H1 (cell line): Measurements from ENCODE around the gene TTC22. TPM values are rescaled to one million over a fixed set of nuclear protein-coding genes. Genes with fewer than 3 reads are reported as not detected.

Experiments
- POLR2AphosphoS5 ChIP-seq: IDR thresholded peaks from 2 replicates; pipeline ENCODE4 v1.6.1; 2011; ENCODE audit warnings: low read depth, low read length
- RAD21 ChIP-seq, 2 experiments: IDR thresholded peaks in 1 of 2; conservative IDR thresholded peaks in 1 of 2; 2 replicates each; pipeline ENCODE4 v1.6.1; 2011; ENCODE audit warnings: low read depth in 2 of 2, low read length in 2 of 2, improper control_type of control experiment in 1 of 2, inconsistent platforms in 1 of 2, mild to moderate bottlenecking in 1 of 2, moderate library complexity in 1 of 2
- SRF ChIP-seq: IDR thresholded peaks from 2 replicates; pipeline ENCODE4 v1.6.1; 2011; ENCODE audit warnings: mild to moderate bottlenecking, low read depth, low read length, moderate library complexity
- polyA plus RNA-seq, 7 experiments: library from polyadenylated mRNA; depleted of rRNA in 3 of 7; stranded (reverse) in 5 of 7; unstranded in 2 of 7; fragments of >200 nt in 5 of 7; fragments of 200-250 nt in 2 of 7; gene quantifications; 1 replicate in 5 of 7; 2 replicates in 1 of 7; 4 replicates in 1 of 7; pipeline versions ENCODE4 v1.2.1 to v1.2.3, GENCODE V29; 2011 to 2013; ENCODE audit warnings: missing spikeins in 2 of 7, mixed read lengths in 2 of 7
- total RNA-seq: library from RNA; stranded (reverse); fragmentation: NEBNext Ultra II Directional; extraction: Animal tissue kit (Norgen Biotek cat#: 25700); gene quantifications from 2 replicates; pipeline ENCODE4 v1.2.1, GENCODE V29; 2021

The TTC22 gene
- total and polyA plus RNA-seq, 2 of the 8 experiments (the other 6 are each of a cell fraction or from before 2014, with no cell fraction given), result 1.00 to 1.6 TPM

DNA sequence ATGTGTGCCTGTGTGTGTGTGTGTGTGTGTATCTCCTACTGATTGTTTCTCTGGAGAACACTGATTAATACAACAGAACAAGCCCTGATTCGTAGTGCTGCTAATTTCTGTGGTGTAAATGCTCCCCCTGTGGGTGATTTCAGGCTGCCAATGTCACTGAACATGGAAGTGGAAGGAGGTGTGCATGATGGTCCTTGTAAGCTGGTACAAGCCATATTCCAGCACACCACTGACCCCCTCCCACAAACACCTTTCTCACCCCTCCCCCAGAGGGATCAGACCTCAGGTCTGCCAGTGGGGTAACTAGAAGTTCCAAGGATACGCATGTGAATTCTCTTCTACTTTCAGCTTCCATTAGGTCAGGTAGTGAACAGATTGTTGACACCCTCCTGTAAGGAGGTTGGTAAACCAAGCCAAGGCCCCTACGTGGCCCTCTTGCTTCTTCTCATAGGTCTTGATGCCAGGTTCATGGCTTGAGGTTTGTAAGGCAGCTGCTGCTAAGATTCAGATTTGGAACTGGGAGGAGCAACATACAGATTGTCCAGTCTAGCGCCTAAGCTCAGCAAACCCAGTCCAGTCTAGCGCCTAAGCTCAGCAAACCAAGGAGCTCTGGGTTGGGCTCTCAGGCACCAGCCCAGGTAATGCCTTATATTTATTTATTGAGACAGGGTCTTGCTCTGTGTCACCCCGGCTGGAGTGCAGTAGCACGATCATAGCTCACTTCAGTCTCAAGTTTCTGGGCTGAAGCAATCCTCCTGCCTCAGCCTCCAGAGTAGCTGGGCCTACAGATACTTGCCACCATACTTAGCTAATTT is 47.2 kb upstream of the TTC22 start (continued):
- TF ChIP-seq POLR2AphosphoS5, result peak; percentile 70
- TF ChIP-seq SRF, result no peak
- TF ChIP-seq RAD21 (IDR thresholded peaks at IDR 0.05 in 1 of 2, conservative IDR thresholded peaks at IDR 0.05 in 1 of 2; ENCODE audit: low read depth in 2 of 2, low read length in 2 of 2), result peak; percentile 42 to 47
